Activated CD8-positive, alpha-beta T cell treated with anti-CD3 and anti-CD28 coated beads for 36 hours (primary cell): ENCODE data around the gene TAS2R14. TPM values are rescaled to one million over a fixed set of nuclear protein-coding genes. Genes with fewer than 3 reads are reported as not detected.

Experiments used
- ATAC-seq: fragments of 200-7000 bp; cut with Tn5 transposase; one replicate; pipeline ENCODE4 v1.10.0; 2021; ENCODE audit warnings: mild to moderate bottlenecking, moderate library complexity
- CTCF ChIA-PET: fragments of 350-600 bp; sonication (Branson Sonifier 250); formaldehyde crosslinking; loops from one replicate; lab custom pipeline; 2021; ENCODE audit warnings: antibody characterized with exemption; lab: Charles Lee
- POLR2A ChIA-PET: fragments of 350-600 bp; sonication (Branson Sonifier 250); formaldehyde crosslinking; loops from one replicate; lab custom pipeline; 2021; ENCODE audit warnings: antibody characterized with exemption; lab: Charles Lee
- DNase-seq: peaks from one replicate; pipeline ENCODE4 v3.0.0-alpha.2; 2020
- H3K27ac Mint-ChIP-seq: one replicate; pipeline ENCODE4 v1.8.0; 2021; ENCODE audit warnings: mild to moderate bottlenecking, mixed read lengths
- H3K27me3 Mint-ChIP-seq: one replicate; pipeline ENCODE4 v1.8.0; 2021; ENCODE audit warnings: mixed read lengths
- H3K36me3 Mint-ChIP-seq: one replicate; pipeline ENCODE4 v1.8.0; 2021; ENCODE audit warnings: low read depth, mixed read lengths
- H3K4me1 Mint-ChIP-seq: one replicate; pipeline ENCODE4 v1.8.0; 2021; ENCODE audit warnings: low read depth, mixed read lengths
- H3K4me3 Mint-ChIP-seq: one replicate; pipeline ENCODE4 v1.8.0; 2021; ENCODE audit warnings: mild to moderate bottlenecking, moderate library complexity, mixed read lengths
- H3K9me3 Mint-ChIP-seq: one replicate; pipeline ENCODE4 v1.8.0; 2021; ENCODE audit warnings: mixed read lengths
- CTCF ChIP-seq: fragments of 200-600 bp; IDR thresholded peaks from one replicate; pipeline ENCODE4 v1.8.0; 2022; ENCODE audit warnings: antibody characterized with exemption, mild to moderate bottlenecking
- intact Hi-C: fragments of 100-400 bp; cut with micrococcal nuclease; formaldehyde crosslinking; loops from one replicate; pipeline ENCODE4 v1.10.0; 2022
- total RNA-seq, 2 experiments: library from RNA; stranded (reverse); gene quantifications; one replicate each; pipeline ENCODE4 v1.2.3, GENCODE V29; 2021

TAS2R14 gene
- total RNA-seq, 2 experiments from 2014 or later = 0.97 to 1.0 TPM

- TF ChIP-seq CTCF = no peak
- Mint-ChIP-seq H3K4me3 (no peak overlapping the region), H3K27ac (no peak overlapping the region), H3K27me3 (no peaks in the 10 kb centered on the region), H3K36me3 (peaks cover 17% of the 10 kb centered on the region), H3K4me1 (no peaks in the 10 kb centered on the region), H3K9me3 (peaks cover 31% of the 10 kb centered on the region)
- intact Hi-C loops = no loop called here
- POLR2A ChIA-PET = no interaction called here
- DNase-seq (no peak), ATAC-seq (no peak)
- CTCF ChIA-PET = no interaction called here
Measured at GRCh38 chr12:10900972-10901371, 38.1 kb downstream of the TAS2R14 start.

- CTCF ChIA-PET = no interaction called here
- Mint-ChIP-seq H3K4me1 (no peaks in the 10 kb centered on the region), H3K27me3 (no peaks in the 10 kb centered on the region), H3K27ac (no peak overlapping the region), H3K9me3 (peaks cover 29% of the 10 kb centered on the region), H3K4me3 (no peak overlapping the region), H3K36me3 (peaks cover 14% of the 10 kb centered on the region)
- no peak for DNase-seq
- no peak for ATAC-seq
- POLR2A ChIA-PET = no interaction called here
- TF ChIP-seq CTCF = no peak
- intact Hi-C loops = no loop called here
Measured at GRCh38 chr12:10900530-10900929, 38.5 kb downstream of the TAS2R14 start.

GRCh38 chr12:10896854-10897253 lies 42.2 kb downstream of the TAS2R14 start:
- Mint-ChIP-seq H3K9me3 (no peaks in the 10 kb centered on the region), H3K4me3 (no peak overlapping the region), H3K27ac (no peak overlapping the region), H3K4me1 (no peaks in the 10 kb centered on the region), H3K27me3 (no peaks in the 10 kb centered on the region), H3K36me3 (no peaks in the 10 kb centered on the region)
- DNase-seq = no peak
- no peak for TF ChIP-seq CTCF
- ATAC-seq = no peak
- intact Hi-C loops = no loop called here
- ChIA-PET CTCF (no interaction called here), POLR2A (no interaction called here)

- TF ChIP-seq CTCF = no peak
- no peak overlapping the region for H3K27ac Mint-ChIP-seq
- ChIA-PET POLR2A (no interaction called here), CTCF (no interaction called here)
- no peaks in the 10 kb centered on the region for H3K9me3 Mint-ChIP-seq
- no peaks in the 10 kb centered on the region for H3K4me1 Mint-ChIP-seq
- intact Hi-C loops = no loop called here
- DNase-seq (no peak), ATAC-seq (no peak)
- H3K36me3 Mint-ChIP-seq = no peaks in the 10 kb centered on the region
- H3K27me3 Mint-ChIP-seq = no peaks in the 10 kb centered on the region
- H3K4me3 Mint-ChIP-seq = no peak overlapping the region
Measured at GRCh38 chr12:10891937-10892336, 47.1 kb downstream of the TAS2R14 start.

GRCh38 chr12:10889226-10889625 lies 49.8 kb downstream of the TAS2R14 start:
- POLR2A ChIA-PET = no interaction called here
- Mint-ChIP-seq H3K36me3 (no peaks in the 10 kb centered on the region), H3K27me3 (no peaks in the 10 kb centered on the region), H3K4me1 (no peaks in the 10 kb centered on the region), H3K4me3 (no peak overlapping the region), H3K27ac (no peak overlapping the region), H3K9me3 (no peaks in the 10 kb centered on the region)
- no peak for TF ChIP-seq CTCF
- ATAC-seq (no peak), DNase-seq (no peak)
- intact Hi-C loops = no loop called here
- CTCF ChIA-PET = no interaction called here

Other genes with a start within 250 kb of the TAS2R14 start
- 100 to 1,000 TPM; 258 to 273 TPM for gene YBX3, start 215.9 kb downstream of the TAS2R14 start, total RNA-seq
- not detected for gene TAS2R7, start 136.6 kb downstream of the TAS2R14 start, total RNA-seq
- not detected for gene TAS2R8, start 132.0 kb downstream of the TAS2R14 start, total RNA-seq
- not detected for gene TAS2R9, start 129.1 kb downstream of the TAS2R14 start, total RNA-seq
- gene TAS2R10, start 112.9 kb downstream of the TAS2R14 start, total RNA-seq = not detected
- gene PRR4, start 89.8 kb downstream of the TAS2R14 start, total RNA-seq = 1 to 10 TPM in 1 of 2 experiments, under 1 TPM in 1; 0.69 to 3.2 TPM
- 10 to 100 TPM in 1 of 2 experiments, 1 to 10 TPM in 1; 8.1 to 12.0 TPM for gene PRH1, start 55.0 kb downstream of the TAS2R14 start, total RNA-seq
- gene TAS2R13, start 29.7 kb downstream of the TAS2R14 start, total RNA-seq = under 1 TPM; 0.31 to 0.36 TPM
- not detected for gene PRH2, start 10.0 kb downstream of the TAS2R14 start, total RNA-seq
- gene TAS2R50, start 47.6 kb upstream of the TAS2R14 start, total RNA-seq = under 1 TPM in 1 of 2 experiments, not detected in 1; 0.63 TPM
- gene TAS2R20, start 59.0 kb upstream of the TAS2R14 start, total RNA-seq = 1 to 10 TPM in 1 of 2 experiments, under 1 TPM in 1; 0.81 to 1.6 TPM
- gene TAS2R19, start 83.4 kb upstream of the TAS2R14 start, total RNA-seq = 1 to 10 TPM; 1.4 to 1.5 TPM
- 1 to 10 TPM; 1.2 to 1.5 TPM for gene TAS2R31, start 92.1 kb upstream of the TAS2R14 start, total RNA-seq
- 1 to 10 TPM in 1 of 2 experiments, under 1 TPM in 1; 0.45 to 1.3 TPM for gene TAS2R46, start 123.0 kb upstream of the TAS2R14 start, total RNA-seq
- under 1 TPM; 0.31 to 0.34 TPM for gene TAS2R43, start 153.1 kb upstream of the TAS2R14 start, total RNA-seq
- 1 to 10 TPM; 1.4 to 2.3 TPM for gene TAS2R30, start 195.4 kb upstream of the TAS2R14 start, total RNA-seq
- gene SMIM10L1, start 231.9 kb upstream of the TAS2R14 start, total RNA-seq = 1 to 10 TPM; 7.9 TPM
- not detected for gene TAS2R42, start 247.7 kb upstream of the TAS2R14 start, total RNA-seq